Stimulated activated naive CD8-positive, alpha-beta T cell treated with anti-CD3 and anti-CD28 coated beads, Interleukin-15, Interleukin-2, amounts not matched to agents 100 U/mL and 50 U/mL, for 24 hours (primary cell): Measurements from ENCODE around the gene LIN54.
A peak's percentile ranks its signal among the peaks of the same experiment; 100 is the strongest.
"Not testable (repeated sequence)": the region's sequence is repeated elsewhere in the genome, so short reads cannot be mapped to it uniquely, and the experiment has no call there.

ENCODE experiments used
- ATAC-seq: fragments of 150-1000 bp; cut with Tn5 transposase; one replicate; pipeline ENCODE4 v1.10.0; 2021
- DNase-seq: peaks from one replicate; pipeline ENCODE4 v3.0.0; 2021

The LIN54 gene

DNA sequence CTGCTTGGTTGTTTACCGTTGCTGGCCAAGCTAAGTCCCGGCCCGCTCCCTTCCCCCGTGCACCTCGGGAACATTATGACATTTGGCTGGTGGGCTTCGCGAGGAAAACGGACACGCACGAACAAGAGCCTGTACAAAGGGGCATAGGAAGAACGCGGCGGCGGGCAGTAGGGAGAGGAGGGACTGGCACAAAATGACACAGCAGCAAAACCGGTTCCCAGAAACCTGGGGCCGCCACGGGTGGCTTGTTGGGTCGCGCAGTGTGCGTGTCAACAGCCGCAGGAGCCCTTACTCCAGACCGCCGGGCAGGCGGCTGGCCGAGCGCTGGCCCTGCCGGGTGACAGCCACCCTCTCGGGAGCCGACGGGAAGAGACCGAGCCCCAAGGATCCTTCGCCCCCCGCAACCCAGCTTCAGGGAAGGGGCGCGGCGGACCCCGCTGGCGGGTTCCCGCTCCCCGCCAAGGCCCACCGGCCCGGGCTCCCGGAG is 1.6 kb upstream of the LIN54 start:
- peak; percentile 51 for DNase-seq
- ATAC-seq = peak; percentile 3

GRCh38 chr4:83011689-83012199 is 1.1 kb upstream of the LIN54 start:
- DNase-seq = no peak
- no peak for ATAC-seq

- no peak for DNase-seq
- ATAC-seq = no peak
Observed at GRCh38 chr4:83010111-83010521, 507 bp downstream of the LIN54 start.

- DNase-seq (no peak), ATAC-seq (no peak)
Observed at GRCh38 chr4:83009529-83009928, 1.1 kb downstream of the LIN54 start.

GRCh38 chr4:83003044-83003791 is 7.4 kb downstream of the LIN54 start:
- not testable (repeated sequence) for DNase-seq, ATAC-seq

GRCh38 chr4:83002329-83002728 is 8.3 kb downstream of the LIN54 start:
- no peak for ATAC-seq
- no peak for DNase-seq

DNA sequence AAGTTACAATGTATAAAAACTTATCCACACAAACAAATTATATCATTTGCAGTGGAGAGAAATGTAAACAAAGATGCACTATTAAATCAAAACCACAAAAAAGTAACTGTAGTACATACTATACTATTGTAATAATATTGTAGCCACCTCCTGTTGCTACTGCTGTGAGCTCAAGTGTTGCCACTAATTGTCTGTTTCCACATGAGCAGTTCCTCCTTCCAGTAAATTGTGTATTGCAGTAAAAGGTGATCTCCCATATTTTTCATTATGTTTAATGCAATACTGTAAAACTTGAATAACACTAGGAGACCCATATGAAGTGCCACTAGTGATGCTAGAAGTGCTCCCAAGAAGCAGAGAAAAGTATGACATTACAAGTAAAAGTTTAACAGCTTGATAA is 11.7 kb downstream of the LIN54 start:
- ATAC-seq (no peak), DNase-seq (no peak)

GRCh38 chr4:82994834-82995233 is 15.8 kb downstream of the LIN54 start:
- ATAC-seq (no peak), DNase-seq (no peak)

- no peak for DNase-seq
Observed at GRCh38 chr4:82989575-82990429, 20.8 kb downstream of the LIN54 start.

DNA sequence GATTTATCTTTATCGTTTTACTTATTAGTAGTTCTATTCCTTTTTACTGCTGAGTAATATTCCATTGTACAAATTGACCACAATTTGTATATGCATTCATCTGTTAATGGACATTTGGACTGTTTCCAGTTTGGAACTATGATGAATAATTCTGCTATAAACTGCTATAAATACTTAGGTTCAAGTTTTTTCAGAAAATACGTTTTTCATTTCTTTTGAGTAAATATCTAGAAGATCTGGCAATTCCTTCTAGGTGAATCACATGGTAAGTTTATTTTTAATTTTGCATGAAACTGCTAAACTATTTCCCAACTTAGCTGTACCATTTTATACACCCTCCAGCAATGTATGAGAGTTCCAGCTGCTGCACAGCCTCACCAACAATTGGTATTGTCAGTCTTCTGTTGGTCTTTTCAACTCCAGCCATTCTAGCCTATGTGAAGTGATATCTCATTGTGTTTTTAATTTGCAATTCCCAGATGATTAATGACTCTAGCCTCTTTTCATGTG is 22.2 kb downstream of the LIN54 start:
- ATAC-seq (no peak), DNase-seq (no peak)

More at GRCh38 chr4:82989575-82990429, 20.8 kb downstream of the LIN54 start:
- peak; percentile 69 for ATAC-seq

GRCh38 chr4:82987519-82987918 is 23.1 kb downstream of the LIN54 start:
- not testable (repeated sequence) for DNase-seq, ATAC-seq

- peak; percentile 24 for DNase-seq
- ATAC-seq = peak; percentile 73
Observed at GRCh38 chr4:82984459-82984858, 26.2 kb downstream of the LIN54 start.

DNA sequence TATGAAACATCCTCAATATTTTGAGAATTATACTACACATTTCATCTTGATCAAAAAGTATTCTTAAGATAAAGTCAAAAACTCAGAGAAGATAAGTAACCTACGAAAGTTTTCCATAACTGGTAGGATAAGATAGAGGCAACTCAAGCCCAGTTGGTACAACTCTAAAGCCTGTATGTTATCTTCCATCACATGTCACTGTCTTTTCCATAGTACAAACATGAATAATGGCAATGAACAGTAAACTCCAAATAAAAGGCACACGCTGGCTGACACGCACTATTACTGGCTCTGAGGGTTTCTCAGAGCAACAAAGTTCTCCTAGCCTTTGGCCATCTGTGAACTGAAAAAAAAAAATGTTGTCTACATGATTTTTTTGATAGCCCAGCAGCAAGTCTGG is 27.2 kb downstream of the LIN54 start:
- DNase-seq = no peak
- no peak for ATAC-seq

DNA sequence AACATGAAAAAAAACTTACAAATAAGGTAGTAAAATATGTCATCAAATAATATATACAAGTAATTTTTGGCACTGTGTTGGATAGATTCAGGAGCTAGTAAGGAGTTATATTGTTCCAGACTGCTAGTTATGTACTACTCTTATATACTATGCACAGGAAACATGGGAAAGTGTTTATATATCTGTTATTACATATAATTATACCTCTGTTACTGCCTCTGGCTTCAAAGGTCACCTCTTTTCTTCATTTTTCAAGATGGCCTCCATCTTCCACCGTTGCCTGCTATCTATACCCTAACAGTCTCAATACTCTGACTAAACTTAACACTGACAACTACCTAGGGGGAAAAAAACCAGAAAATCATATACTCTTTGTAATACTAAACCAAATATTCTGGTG is 29.5 kb downstream of the LIN54 start:
- no peak for DNase-seq
- no peak for ATAC-seq

GRCh38 chr4:82975792-82976191 is 34.8 kb downstream of the LIN54 start:
- ATAC-seq (no peak), DNase-seq (no peak)

DNA sequence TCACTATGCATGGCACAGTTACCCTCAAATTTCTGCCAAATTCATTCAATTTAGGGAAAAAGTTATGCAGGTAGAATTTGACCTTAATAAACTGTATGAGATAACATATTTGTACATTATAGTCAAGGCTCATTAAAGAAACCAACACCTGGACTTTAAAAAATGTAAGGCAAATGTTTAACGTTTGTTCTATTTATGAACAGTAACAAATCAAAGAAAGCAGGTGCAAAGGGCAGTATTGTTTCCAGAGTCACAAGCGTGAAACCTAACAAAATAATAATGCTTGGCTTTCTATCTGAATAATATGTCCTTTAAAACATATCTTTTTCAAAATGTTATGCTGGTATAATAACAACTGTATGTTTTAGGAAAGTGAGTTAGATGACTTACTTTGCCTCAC is 41.2 kb downstream of the LIN54 start:
- DNase-seq = no peak

DNA sequence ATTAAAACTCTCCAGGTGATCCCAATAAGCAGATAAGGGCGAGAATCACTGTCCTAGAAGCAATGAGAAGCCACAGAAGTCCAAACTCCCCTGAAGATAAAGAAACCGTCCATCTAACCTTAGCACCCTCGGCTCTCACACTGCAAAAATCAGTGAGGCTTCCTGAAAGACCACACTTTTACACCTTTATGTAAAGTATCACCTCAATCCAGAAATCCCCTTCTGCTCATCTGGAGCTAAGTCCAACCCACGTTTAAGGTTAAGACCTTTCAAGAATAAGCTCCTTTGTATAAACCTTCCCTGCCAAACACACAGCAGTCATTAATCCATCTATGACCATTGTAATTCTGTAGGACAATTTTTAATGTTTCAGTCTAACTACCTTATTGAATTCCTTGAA is 41.7 kb downstream of the LIN54 start:
- DNase-seq (no peak), ATAC-seq (no peak)

More for the DNA sequence above, 41.2 kb downstream of the LIN54 start:
- ATAC-seq = no peak

- ATAC-seq = no peak
- no peak for DNase-seq
Observed at GRCh38 chr4:82965763-82966162, 44.9 kb downstream of the LIN54 start.

GRCh38 chr4:82957045-82957444 is 53.6 kb downstream of the LIN54 start:
- no peak for DNase-seq

DNA sequence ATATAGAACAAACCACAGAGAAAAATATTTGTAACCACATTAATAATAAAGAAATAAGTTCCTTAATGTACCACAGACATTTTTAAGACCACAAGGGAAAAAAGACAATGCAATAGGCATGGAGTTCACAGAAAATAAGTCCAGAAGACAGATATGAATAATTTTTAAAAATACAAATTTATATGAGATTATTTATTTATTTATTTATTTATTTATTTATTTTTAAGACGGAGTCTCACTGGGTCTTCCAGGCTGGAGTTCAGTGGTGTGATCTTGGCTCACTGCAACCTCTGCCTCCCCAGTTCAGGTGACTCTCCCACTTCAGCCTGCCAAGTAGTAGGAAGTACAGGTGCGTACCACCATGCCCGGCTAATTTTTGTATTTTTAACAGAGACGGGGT is 56.4 kb downstream of the LIN54 start:
- no peak for ATAC-seq
- DNase-seq = no peak

More at GRCh38 chr4:82957045-82957444, 53.6 kb downstream of the LIN54 start:
- ATAC-seq = no peak

GRCh38 chr4:82951196-82951595 is 59.4 kb downstream of the LIN54 start:
- DNase-seq = no peak
- no peak for ATAC-seq

- no peak for DNase-seq
- ATAC-seq = no peak
Observed at GRCh38 chr4:82948647-82949204, 61.9 kb downstream of the LIN54 start.
